GM23248 (cell line): ENCODE measurements around the gene SFT2D3.

Experiments used
- EZH2 ChIP-seq: fragments of 200-600 bp; sonication (generic); IDR thresholded peaks from 2 replicates; pipeline ENCODE4 v1.6.1; 2018; ENCODE audit warnings: antibody characterized with exemption, mild to moderate bottlenecking; ENCODE audit not compliant: insufficient read depth, poor library complexity, severe bottlenecking
- EZH2phosphoT487 ChIP-seq: fragments of 200-600 bp; sonication (generic); IDR thresholded peaks from 2 replicates; pipeline ENCODE4 v1.6.1; 2018; ENCODE audit warnings: antibody characterized with exemption, moderate library complexity, mild to moderate bottlenecking, low read depth; ENCODE audit not compliant: insufficient read depth

DNA sequence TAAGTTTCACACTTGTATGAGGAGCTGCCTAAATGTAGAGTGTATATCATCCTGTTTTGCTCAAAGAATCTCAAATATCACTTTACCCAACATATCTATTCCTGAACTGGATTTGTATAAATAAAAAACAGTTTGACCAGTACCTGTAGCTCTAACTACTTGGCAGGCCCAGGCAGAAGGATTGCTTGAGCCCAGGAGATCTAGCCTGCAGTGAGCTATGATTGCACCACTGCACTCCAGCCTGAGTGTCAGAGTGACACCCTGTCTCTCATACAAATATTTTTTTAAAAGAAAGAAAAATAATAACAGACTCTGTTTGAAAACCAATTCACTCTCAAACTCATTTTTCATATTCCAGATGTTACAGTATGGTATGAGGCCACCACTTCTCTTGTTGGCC is 18.2 kb upstream of the SFT2D3 start:
- TF ChIP-seq EZH2 (no peak), EZH2phosphoT487 (no peak)
